Gastroesophageal sphincter (tissue), 4 donors: ENCODE measurements around the gene PHLDA1. TPM values are rescaled to one million over a fixed set of nuclear protein-coding genes. Genes with fewer than 3 reads are reported as not detected.

ENCODE experiments used
- ATAC-seq: fragments of 150-250 bp; one replicate; pipeline ENCODE4 v1.9.1; 2016; ENCODE audit warnings: mild to moderate bottlenecking, moderate library complexity
- H3K27ac ChIP-seq, 4 donors: fragments of 200-600 bp; sonication (generic) in 3 of 4; 1 replicate in 3 of 4; 2 replicates in 1 of 4; pipeline ENCODE4 v1.5.1; 2016 to 2019
- H3K27me3 ChIP-seq: fragments of 200-600 bp; sonication (generic); one replicate; pipeline ENCODE4 v1.5.1; 2019
- H3K36me3 ChIP-seq, 2 donors: fragments of 200-600 bp; sonication (generic); one replicate each; pipeline ENCODE4 v1.5.1; 2019; ENCODE audit warnings: control low read depth in 1 of 2
- H3K4me1 ChIP-seq, 3 donors: fragments of 200-600 bp; sonication (generic); 1 replicate in 2 of 3; 2 replicates in 1 of 3; pipeline ENCODE4 v1.5.1; 2016 to 2019; ENCODE audit warnings: control low read depth in 2 of 3
- H3K4me3 ChIP-seq, 2 donors: fragments of 200-600 bp; sonication (generic); one replicate each; pipeline ENCODE4 v1.5.1; 2019; ENCODE audit warnings: mild to moderate bottlenecking in 1 of 2, moderate library complexity in 1 of 2
- H3K9me3 ChIP-seq, 3 donors: fragments of 200-600 bp; sonication (generic); one replicate each; pipeline ENCODE4 v1.5.1; 2017 to 2019; ENCODE audit warnings: control low read depth in 2 of 3
- EP300 ChIP-seq: sonication (generic); formaldehyde crosslinking; IDR thresholded peaks from one replicate; pipeline ENCODE4 v1.6.1; 2017; ENCODE audit warnings: antibody characterized with exemption, mild to moderate bottlenecking
- POLR2A ChIP-seq, 2 donors: fragments of 450-650 bp; IDR thresholded peaks; one replicate each; pipeline ENCODE4 v1.6.1; 2017; ENCODE audit warnings: antibody characterized with exemption in 2 of 2, mild to moderate bottlenecking in 2 of 2, moderate library complexity in 1 of 2
- POLR2AphosphoS5 ChIP-seq: sonication (generic); formaldehyde crosslinking; IDR thresholded peaks from one replicate; pipeline ENCODE4 v1.6.1; 2017; ENCODE audit warnings: antibody characterized with exemption
- WGBS, 2 donors: methylation state at CpG; one replicate each; pipeline ENCODE4 v1.1.5; 2018; ENCODE audit warnings: low coverage in 1 of 2; 5-methylcytosine and 5-hydroxymethylcytosine counted together
- total RNA-seq, 4 donors: library from RNA; depleted of rRNA; stranded (reverse); fragments of >200 nt; gene quantifications; one replicate each; pipeline ENCODE4 v1.1.0, GENCODE V29; 2016
- TF ChIP-seq, protein P1 (sequence below), 4 experiments: fragments of 200-600 bp in 2 of 4; fragments of 450-650 bp in 2 of 4; sonication (generic) in 1 of 4; IDR thresholded peaks; one replicate each; pipeline ENCODE4 v1.5.1; 2017 to 2019; ENCODE audit warnings: antibody characterized with exemption in 4 of 4, mild to moderate bottlenecking in 2 of 4, moderate library complexity in 2 of 4

The PHLDA1 gene
- total RNA-seq, 4 donors from 2014 or later = 4.4 to 14.4 (median 7.6) TPM

DNA sequence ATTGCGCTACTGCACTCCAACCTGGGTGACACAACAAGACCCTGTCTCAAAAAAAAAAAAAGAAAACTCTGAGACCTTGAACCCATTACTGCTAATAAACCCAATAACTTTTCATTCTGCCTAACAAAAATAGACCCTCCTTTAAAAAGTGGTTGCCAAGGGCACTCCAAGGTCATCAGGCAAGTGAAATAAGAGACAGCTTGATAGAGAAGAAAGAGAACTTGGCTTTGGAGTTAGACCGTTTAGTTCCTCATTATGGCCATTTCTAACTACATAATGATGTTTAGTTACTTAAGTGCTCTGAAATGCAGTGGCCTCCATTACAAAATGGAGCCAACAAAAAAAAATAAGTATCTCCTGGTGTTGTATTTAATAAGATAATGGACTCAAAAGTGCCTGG, 55.9 kb downstream of the PHLDA1 start:
- Histone ChIP-seq H3K27ac (no peak overlapping the region), H3K9me3 (no peaks in the 10 kb centered on the region), H3K27me3 (no peaks in the 10 kb centered on the region), H3K4me3 (no peak overlapping the region), H3K4me1 (peaks cover 3 to 18% (median 4%) of the 10 kb centered on the region in 3 donors), H3K36me3 (no peaks in the 10 kb centered on the region)
- 75 to 81% methylated on average over 1 to 2 of the region's 2 CpGs for WGBS, 2 donors
- no peak for ATAC-seq
- TF ChIP-seq POLR2AphosphoS5 = no peak
- TF ChIP-seq POLR2A (IDR thresholded peaks at IDR 0.05) = no peak
- no peak for TF ChIP-seq EP300
- TF ChIP-seq, protein P1, sequence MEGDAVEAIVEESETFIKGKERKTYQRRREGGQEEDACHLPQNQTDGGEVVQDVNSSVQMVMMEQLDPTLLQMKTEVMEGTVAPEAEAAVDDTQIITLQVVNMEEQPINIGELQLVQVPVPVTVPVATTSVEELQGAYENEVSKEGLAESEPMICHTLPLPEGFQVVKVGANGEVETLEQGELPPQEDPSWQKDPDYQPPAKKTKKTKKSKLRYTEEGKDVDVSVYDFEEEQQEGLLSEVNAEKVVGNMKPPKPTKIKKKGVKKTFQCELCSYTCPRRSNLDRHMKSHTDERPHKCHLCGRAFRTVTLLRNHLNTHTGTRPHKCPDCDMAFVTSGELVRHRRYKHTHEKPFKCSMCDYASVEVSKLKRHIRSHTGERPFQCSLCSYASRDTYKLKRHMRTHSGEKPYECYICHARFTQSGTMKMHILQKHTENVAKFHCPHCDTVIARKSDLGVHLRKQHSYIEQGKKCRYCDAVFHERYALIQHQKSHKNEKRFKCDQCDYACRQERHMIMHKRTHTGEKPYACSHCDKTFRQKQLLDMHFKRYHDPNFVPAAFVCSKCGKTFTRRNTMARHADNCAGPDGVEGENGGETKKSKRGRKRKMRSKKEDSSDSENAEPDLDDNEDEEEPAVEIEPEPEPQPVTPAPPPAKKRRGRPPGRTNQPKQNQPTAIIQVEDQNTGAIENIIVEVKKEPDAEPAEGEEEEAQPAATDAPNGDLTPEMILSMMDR (IDR thresholded peaks at IDR 0.05) = no peak

Other genes with a start within 250 kb of the PHLDA1 start
- 100 to 1,000 TPM; 329 to 486 (median 395) TPM for gene NAP1L1, start 52.9 kb upstream of the PHLDA1 start, total RNA-seq